C4-2B (cell line): ENCODE data around the gene GOLT1B.

Experiments
- CTCF ChIP-seq: fragments of 450-650 bp; conservative IDR thresholded peaks from 2 replicates; pipeline ENCODE4 v1.5.1; 2017; ENCODE audit warnings: mild to moderate bottlenecking
- ZFX ChIP-seq: fragments of 450-650 bp; IDR thresholded peaks from 2 replicates; pipeline ENCODE4 v1.6.1; 2017

GRCh38 chr12:21485998-21486397, 15.6 kb upstream of the GOLT1B start:
- TF ChIP-seq ZFX (no peak), CTCF (no peak)
